HG03095 (cell line): ENCODE results near the gene ITGB5.

Experiments
- ATAC-seq: cut with Tn5 transposase; IDR thresholded peaks from one replicate; pipeline ENCODE4 v1.9.1; 2021; ENCODE audit warnings: moderate library complexity; ENCODE audit not compliant: unreplicated experiment

The ITGB5 gene

DNA sequence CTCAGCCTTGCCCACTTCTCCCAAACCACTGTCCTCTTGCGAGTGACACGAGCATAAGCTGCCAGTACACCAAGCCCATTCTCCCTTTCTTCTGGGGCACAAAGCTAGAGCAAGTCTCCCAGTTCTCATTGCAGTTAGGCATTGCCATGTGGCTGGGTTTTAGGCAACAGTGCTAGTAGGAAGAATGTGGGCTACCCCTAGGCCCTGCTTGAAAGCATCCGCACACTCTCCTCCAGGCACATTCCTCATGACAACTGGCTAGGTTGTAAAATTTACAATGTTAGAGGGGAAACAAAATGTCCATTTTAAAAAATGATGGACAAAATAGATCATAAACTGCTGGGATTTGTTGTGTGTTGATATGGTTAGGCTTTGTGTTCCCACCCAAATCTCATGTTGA lies 19.7 kb downstream of the ITGB5 start:
- no peak for ATAC-seq

DNA sequence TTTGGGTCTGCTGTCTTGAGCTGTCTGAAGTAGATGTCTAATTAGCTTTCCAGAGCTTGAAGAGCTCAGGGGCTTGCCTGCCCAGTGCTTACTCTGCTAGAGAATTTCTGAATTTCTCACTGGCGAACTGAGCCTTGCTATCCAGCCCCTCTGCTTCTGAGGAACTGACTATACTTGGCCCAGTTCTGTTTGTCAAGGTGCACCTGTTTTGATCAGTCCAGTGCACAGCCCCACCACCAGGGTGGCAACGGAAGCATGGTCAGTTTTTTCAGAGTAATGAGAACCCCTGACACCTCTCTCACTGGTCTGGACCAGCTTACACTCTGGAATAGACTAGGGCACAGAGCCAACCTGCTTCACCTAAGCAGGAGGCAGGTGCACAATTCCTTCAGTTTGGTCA lies 25.2 kb downstream of the ITGB5 start:
- ATAC-seq: no peak

DNA sequence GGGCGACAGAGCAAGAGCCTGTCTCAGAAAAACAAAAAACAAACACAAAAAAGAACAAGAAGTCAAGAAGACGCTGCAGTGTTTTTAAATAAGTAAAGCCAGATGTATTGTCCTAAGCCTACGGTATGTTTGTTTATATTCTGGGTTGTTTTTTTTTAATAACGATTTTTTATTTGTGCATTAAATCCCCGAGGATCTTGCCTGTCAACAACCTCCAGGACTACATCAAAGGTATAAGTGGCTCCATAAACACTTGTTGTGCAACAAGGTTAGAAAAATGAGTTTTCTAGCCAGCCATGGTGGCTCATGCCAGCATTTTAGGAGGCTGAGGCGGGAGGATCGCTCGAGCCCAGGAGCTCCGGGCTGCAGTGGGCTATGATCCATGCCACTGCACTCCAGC lies 26.1 kb downstream of the ITGB5 start:
- no peak for ATAC-seq

DNA sequence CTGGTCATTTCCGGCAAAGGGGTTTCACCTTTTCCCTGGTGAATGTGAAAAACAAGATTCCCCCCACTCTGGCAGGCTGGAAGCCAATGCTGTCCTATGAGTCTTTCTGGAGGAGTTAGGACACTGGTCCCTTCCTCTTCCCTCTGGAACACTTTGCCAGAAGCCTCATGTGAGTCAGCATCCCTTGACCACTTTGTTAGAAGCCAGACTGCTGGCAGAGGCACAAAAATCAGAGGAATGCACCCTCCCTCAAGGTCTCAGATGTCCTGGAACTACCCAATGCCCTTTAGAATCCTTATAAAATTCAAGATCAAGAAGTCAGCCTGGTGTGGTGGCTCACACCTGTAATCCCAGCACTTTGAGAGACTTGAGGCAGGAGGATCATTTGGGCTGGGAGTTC lies 26.6 kb downstream of the ITGB5 start:
- ATAC-seq: no peak

DNA sequence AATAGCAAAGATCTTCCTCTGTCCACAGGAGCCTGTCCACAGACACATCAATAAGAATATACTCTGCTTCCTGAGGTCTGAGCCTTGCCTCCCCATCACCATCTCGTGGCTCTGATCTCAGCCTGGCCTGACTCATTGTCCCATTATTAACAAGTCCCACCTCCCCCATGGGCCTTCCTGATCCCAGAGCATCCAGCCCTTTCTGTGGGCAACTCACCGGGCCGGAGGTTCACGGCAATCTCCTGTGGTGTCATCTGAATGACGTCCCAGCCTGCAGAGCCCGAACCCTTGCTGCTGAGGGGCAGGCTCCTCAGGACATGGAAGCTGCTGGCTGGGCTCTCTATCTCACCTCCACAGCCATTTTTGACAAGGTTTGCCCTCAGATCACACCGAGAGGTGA lies 28.1 kb downstream of the ITGB5 start:
- no peak for ATAC-seq

DNA sequence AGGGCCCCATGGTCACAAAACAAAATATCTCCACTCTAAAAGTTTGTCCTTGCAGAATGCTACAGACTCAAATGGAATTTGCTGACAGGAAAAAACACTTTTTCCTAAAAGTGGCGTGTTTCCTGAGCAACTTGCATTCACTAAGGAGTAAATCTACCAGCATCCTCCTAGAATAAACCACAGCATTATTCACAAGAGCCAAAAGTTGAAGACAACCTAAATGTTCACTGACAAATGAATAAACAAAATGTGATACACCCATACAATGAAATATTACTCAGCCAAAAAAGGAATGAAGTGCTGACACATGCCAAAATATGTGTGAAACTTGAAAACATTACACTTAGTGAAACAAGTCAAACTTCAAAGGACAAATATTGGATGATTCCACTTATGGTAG lies 28.9 kb downstream of the ITGB5 start:
- ATAC-seq: no peak

DNA sequence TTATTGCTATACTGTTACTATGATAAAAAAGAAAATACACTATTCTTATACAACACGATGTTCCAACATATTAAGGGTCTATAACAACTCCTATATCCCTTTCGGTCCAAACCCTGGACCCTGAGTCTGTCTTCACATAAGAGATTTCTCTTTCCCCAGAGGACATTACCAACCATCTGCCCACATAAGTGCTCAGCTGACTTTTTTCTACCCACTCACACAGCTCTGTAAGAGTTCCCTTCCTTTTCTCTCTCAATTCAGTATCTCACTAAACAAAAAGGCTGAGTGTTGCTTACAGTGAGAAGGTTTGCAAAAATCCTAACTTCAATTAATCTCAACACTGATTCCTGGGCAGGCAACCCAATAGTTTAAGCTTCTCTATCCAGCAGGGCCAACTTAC lies 30.5 kb downstream of the ITGB5 start:
- no peak for ATAC-seq

DNA sequence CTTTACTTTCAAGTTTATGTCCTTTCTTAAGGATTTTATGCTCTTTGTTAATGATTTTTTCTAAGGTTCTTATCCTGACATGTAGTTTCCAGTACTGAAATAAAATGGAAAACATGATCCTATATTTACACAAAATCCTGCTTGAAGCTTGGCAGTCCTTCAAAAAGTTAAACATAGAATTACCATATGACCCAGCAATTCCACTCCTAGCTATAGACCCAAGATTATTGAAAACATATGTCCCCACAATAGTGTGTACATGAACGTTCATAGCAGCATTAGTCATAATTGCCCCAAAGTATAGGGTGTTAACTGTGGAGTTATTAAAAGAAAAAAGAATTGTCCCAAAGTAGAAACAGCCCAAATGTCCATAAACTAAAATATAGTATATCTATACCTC lies 33.2 kb downstream of the ITGB5 start:
- ATAC-seq: no peak

DNA sequence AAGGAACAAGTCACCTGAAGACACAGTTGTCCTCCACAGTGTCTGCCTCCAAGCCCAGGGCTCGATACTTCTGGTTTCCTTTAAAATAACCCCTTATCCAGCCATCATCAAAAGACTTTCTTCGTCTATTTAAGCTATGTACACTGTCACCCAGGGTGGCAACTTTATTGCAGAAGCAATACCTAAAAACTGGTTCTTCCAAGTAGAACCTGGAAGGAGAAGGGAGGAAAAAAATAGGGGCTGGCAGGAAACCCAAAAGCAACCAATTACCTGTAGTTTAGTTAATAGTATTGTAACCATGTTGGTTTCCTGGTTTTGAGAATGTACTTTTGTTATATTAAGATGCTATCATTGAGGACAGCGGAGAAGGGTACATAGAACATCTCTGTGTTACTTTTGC lies 33.7 kb downstream of the ITGB5 start:
- ATAC-seq: no peak

DNA sequence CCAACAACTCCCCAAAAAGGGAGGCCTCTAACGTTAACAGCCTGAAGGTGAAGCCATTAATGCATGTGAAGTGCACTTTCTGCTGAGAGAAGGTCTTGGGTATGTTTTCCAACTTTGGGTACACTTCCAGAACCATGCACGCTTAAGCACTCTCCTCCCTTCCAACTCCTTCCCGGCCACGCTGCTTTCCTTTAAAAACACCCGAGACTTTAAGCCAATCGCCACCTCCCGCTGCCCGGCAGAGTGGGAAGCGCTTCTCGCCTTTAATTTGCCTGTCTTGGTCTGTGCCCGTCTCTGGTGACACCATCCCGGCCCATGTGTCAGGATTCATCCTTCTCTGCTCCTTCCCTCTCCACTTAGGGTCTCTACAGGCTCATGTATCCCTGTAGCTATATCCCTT lies 35.3 kb downstream of the ITGB5 start:
- ATAC-seq: no peak

DNA sequence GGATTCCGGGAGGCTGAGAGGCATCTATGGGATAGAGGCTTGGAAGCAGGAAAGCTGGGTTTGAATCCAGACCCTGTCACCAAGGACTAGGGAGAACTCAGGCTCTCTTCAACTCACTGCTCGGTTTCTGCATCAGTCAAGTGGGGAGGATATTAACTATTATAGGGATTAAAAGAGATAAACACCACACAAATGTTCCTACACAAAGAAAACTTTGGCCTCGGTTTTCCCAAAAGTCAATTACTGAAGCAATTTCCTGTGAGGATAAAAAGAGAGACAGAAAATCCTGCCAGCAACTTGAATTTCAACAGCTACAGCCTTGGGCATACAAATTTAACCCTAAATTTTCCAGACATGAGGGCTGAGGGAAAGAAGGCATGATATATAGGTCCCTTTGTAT lies 36.0 kb downstream of the ITGB5 start:
- ATAC-seq: no peak

DNA sequence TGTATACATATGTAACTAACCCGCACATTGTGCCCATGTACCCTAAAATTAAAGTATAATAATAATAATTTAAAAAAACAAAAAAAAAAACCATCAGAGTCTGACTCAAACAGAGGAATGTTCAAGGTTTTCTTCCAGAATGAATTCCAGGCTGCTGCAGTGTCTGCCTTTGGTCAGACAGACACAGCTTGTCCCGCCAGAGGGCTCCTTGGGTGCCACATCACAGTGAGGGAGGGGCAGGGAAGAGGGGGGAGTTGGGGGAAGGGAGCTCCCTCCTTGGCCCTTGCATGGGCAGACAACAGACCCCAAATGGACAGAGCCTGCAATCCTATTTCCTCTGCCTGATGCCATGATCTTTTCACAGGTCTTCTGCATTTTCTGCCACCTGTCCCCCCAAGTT lies 36.5 kb downstream of the ITGB5 start:
- ATAC-seq: no peak

DNA sequence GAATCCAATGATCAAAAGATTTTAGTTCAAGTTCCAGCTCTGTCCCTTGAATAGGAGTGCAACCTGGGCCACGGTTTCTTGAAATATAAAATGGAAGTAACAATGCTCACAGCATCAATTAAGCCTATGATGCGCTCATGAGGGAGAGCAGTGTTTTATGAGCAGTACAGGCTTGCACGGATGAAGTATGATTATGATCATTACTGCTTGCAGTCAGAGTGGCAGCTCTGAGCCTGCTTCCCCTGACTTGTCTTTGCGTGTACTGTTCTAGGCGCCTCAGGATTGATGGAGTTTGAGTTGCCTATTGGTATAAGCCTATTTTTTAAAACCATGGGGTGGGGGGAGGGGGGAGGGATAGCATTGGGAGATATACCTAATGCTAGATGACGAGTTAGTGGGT lies 37.0 kb downstream of the ITGB5 start:
- no peak for ATAC-seq

DNA sequence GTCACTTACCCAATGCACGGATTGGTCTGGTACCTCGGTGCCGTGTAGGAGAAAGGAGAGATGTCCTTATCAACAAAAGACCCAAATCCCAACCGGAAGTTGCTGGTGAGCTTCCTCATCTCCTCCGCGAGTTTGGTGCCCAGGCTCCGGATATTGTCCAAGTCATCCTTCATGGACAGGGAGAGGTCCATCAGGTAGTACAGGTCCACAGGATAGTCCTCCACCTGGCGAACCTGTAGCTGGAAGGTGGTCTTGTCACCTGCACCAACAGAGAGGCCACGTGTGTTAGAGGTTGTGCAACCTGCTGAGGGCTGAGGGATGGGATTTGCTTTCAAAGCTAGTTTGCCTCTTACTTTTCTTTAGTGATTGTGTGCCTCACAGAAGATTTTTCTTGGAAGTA lies 38.9 kb downstream of the ITGB5 start:
- no peak for ATAC-seq

DNA sequence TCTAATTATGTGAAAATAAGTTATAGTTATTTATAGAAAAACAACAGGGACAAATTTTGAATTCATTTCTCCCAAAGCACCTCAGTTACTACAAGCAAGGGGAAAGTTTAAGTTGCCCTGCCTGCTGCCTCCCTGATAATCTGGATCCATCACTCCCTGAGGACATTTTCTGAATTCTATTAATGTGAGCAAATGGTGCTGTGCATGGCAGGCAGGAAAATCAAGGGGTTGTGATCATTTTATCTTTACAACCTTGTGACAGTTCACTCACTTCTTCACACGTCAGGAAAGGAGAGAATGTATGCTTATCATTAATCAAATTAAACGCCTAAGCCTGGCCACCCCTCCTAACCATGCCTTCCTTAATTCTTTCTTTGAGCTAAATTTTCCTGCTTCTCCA lies 39.3 kb downstream of the ITGB5 start:
- no peak for ATAC-seq

DNA sequence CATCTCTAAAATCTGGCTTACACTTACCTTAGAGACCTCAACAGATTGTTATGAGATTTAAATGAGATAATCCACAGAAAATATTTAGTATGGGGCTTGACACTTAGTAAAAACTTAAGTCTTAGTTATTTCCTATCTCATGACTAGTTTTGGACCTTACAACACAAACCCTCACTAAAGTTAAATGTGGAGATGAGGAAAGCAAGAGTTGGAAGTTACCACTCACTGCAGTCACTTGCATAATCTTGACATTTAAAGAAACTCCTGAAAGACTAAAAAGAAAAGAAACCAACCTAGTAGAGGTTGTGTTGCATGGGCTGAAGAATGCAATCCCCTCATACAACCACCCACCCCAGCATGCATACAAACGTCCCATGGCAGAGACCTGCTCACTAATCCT lies 40.1 kb downstream of the ITGB5 start:
- ATAC-seq: no peak

DNA sequence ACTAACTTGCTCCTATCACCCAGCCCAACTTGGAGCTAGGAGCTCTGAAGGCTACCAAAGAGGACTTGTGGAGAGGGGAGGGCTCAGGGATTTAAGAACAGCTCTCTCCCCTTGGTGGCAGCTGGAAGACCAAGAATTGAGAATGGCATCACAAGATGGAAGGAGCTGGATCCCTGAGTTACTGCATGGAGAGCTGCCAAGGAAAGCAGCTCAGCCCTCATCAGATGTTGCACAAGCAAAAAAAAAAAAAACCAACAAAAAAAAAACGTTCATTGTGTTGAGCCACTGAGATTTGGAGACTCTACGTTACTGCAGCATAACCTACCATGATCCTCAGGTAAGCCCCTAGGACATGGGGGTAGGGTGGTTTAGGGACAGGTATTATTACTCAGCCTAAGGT lies 41.0 kb downstream of the ITGB5 start:
- ATAC-seq: no peak

DNA sequence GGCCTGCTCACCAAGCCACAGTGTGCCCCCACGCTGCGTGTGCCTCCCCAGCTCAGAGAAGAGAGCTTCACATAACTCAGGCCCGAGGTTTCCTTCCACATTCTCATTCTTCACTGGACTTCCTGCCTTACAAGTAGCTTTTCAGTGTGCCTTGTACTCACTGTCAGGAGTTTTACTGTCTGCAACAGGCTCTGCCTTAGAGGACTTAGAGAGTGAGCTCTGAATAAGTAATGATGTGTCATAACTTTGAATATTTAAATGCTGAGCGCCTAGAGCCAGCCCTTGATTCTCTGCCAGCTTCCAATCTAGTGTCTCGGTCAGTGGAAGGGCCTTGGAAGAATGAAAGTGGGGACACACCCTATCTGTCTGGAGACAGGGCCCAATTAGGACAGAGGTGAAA lies 41.8 kb downstream of the ITGB5 start:
- no peak for ATAC-seq

DNA sequence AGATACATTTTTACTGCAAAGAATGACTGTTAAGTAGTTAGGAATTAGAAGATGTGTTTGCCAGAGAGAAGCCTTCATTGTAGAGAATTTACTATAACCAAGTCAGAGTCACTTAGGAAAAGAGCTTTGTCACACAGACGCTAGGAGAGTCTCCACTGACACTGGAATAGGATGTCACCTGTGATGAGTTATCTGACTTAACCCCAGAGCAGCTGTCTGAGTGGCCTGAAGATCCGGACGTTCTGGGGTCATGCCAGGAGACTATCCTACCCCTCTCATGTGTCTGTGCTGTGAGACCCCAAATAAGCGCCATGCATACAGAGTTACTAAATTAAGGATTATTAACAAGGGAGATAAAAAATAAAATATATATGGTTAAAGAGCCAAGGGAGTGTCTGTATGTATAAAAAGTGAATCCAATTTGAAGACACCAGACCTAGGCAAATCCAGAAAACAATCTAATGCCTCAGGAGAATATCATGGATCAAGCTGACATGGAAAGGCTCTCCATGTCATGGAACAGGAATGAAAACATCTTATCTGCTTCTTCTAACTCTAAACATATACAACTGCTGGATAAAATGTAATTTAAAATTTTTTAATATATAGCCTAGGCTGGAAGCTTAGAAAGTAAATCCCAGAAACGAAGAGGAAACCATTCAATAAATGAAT lies 43.5 kb downstream of the ITGB5 start:
- no peak for ATAC-seq

DNA sequence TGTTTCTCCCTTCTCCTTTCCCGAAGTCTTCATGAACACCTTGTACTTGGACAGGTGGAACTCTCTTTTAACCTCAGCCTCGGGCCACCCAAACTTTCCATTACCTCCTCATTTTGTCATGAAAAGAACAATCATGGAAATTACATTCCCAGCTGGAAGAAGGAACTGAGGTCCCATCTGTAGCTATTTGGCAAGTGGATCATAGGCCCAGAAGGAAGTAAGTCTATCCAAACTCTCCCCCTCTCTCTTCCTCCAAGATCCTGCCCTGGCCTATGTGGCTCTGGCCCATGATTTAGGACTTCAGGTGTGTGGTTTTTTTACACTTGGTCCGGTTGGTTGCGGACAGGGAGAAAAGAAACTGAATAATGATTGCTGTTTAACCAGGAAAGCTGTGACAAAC lies 44.1 kb downstream of the ITGB5 start:
- no peak for ATAC-seq

DNA sequence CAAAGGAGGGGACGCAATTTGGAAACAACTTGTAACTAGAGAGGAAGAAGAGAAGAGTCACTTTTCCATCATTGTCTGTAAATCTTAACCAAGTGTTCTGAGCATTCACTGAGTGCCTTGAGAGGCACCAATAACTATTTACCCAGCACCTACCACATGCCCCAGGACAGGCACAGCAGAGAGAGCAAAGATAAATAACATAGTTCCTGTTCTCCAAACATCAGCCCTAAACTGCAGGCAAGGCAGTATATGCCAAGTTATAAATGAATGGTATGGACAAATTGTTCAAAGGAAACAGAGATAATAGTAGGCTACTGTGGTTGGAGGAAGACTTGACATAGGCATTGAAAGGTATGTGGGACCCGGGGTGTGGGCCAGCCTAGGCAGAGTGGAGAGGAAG lies 45.6 kb downstream of the ITGB5 start:
- no peak for ATAC-seq

DNA sequence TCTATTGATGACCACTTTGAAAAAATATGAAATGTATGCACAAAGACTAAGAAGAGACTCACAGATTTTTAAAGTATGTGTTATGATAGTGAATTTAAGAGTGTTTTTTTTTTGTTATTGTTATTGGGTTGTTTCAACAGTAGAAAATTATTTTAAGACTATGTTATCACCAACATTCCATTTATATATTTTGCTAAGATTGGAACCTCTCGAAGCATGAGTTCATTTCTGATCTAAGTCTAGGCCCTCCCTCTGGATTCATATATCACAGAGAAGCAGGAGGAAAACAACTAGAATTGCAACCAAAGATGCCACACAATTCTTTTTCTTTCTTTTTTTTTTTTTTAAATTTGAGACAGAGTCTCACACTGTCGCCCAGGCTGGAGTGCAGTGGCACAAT lies 46.8 kb downstream of the ITGB5 start:
- no peak for ATAC-seq

DNA sequence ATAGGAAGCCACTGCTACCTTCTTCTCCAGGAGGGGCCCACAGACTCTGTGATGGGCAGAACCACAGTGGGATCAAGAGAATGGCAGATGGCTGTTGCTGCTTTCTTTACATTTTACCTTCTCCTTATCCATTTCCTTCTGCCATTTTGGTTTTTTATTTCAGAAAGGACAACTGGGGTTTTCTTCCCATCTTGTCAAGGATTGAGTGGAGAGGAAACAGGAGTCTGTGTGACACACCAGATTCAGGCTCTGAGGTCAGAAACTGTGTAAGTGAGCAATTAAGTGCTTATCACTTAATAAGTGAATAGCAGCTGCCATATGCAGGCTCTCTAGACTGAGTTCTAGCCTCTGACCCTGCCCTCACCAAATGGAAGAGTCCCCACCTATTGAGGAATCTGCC lies 47.3 kb downstream of the ITGB5 start:
- no peak for ATAC-seq

DNA sequence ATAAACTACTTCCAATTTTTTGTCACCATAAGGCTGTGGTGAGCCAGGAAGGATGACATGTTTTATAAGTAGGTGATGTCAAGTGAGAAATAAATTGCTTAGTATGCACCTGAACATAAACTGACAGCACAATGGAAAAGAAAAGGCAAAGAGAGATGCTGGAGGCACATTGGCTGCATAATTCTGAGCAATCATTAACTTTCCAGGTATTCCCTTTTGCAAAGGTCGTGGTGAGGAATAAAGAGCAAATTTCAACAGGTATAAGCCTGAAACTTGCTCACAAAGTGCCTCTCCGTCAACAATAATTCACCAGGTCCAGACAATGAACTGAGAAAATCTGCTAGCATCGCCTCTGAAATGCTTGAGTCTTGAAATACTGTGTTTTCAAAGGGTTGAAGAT lies 48.2 kb downstream of the ITGB5 start:
- no peak for ATAC-seq
